Brain microvascular endothelial cell (primary cell): ENCODE results near the gene ZCCHC14.

Experiments used
- DNase-seq: peaks from one replicate; pipeline ENCODE4 v3.0.0-alpha.2; 2020
- H3K27ac ChIP-seq: fragments of 250-450 bp; sonication (Bioruptor Pico); 2 replicates; pipeline ENCODE4 v1.5.1; 2020; ENCODE audit warnings: mild to moderate bottlenecking, moderate library complexity
- H3K27me3 ChIP-seq: fragments of 250-450 bp; sonication (Bioruptor Pico); replicated peaks from 2 replicates; pipeline ENCODE4 v1.5.1; 2020; ENCODE audit warnings: mild to moderate bottlenecking
- H3K36me3 ChIP-seq: fragments of 250-450 bp; sonication (Bioruptor Pico); replicated peaks from 2 replicates; pipeline ENCODE4 v1.5.1; 2020; ENCODE audit warnings: mild to moderate bottlenecking
- H3K4me3 ChIP-seq: 2 replicates; pipeline ENCODE4 v1.5.1; 2011; ENCODE audit warnings: low read depth, mild to moderate bottlenecking, control low read depth, low read length, moderate library complexity
- CTCF ChIP-seq: IDR thresholded peaks from 2 replicates; pipeline ENCODE4 v1.5.1; 2011; ENCODE audit warnings: low read depth, mild to moderate bottlenecking, moderate library complexity, low read length, control low read depth, inconsistent platforms; ENCODE audit errors: missing control alignments
- in situ Hi-C: cut with HindIII; loops from 2 replicates; pipeline ENCODE4 v1.10.0; 2017; ENCODE audit warnings: low sequenced_read_pairs, low pct_ligation_motif_present

Gene ZCCHC14

GRCh38 chr16:87451563-87452210 is 41.1 kb downstream of the ZCCHC14 start:
- no peaks in the 10 kb centered on the region for H3K27me3 ChIP-seq
- in situ Hi-C loops = no loop called here
- H3K4me3 ChIP-seq = no peak overlapping the region
- peaks cover 10% of the 10 kb centered on the region for H3K36me3 ChIP-seq
- no peak for DNase-seq
- H3K27ac ChIP-seq = no peak overlapping the region
- no peak for TF ChIP-seq CTCF

DNA sequence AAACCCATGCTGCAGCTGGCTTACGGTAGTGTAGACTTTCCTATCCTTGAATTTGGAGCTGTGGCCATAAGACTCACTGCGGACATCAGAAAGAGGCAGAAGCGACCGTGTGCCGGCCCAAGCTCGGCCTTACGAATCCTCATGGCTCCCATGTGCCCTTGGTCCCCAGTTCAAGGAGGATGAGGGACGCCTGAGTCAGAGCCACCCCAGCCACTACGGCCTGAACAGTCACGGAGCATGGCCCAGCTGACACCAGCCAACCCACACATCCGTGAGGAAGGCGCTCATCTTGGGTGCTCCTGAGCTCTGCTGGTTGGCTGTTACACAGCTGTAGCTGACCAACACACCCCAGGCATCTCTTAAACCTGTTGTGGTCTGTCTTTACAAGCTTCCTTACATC is 44.0 kb downstream of the ZCCHC14 start:
- Histone ChIP-seq H3K27me3 (no peaks in the 10 kb centered on the region), H3K4me3 (no peak overlapping the region), H3K36me3 (peaks cover 13% of the 10 kb centered on the region), H3K27ac (no peak overlapping the region)
- in situ Hi-C loops = no loop called here
- TF ChIP-seq CTCF = no peak
- no peak for DNase-seq

DNA sequence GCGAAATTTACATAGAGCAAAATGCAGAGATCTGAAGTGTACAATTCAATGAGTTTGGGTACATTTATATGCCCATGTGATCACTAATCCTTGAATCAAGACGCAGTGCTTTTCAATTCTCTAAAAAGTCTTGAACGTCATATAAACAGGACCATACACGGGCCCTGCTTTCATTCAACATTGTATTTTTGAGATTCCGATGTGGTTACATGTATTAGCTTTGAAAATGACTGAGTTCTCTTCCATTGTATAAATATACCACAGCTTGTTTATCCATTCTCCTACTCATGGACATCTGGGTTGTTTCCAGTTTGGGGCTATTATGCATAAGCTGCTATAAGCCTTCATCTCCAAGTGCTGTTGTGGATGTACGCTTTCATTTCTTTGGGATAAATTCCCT is 45.5 kb downstream of the ZCCHC14 start:
- no peak overlapping the region for H3K27ac ChIP-seq
- no peak for TF ChIP-seq CTCF
- no peak for DNase-seq
- no peaks in the 10 kb centered on the region for H3K27me3 ChIP-seq
- H3K36me3 ChIP-seq = peaks cover 9% of the 10 kb centered on the region
- in situ Hi-C loops = no loop called here
- H3K4me3 ChIP-seq = no peak overlapping the region

GRCh38 chr16:87446479-87446878 is 46.3 kb downstream of the ZCCHC14 start:
- no peak overlapping the region for H3K27ac ChIP-seq
- H3K27me3 ChIP-seq = no peaks in the 10 kb centered on the region
- no peak for DNase-seq
- H3K4me3 ChIP-seq = no peak overlapping the region
- H3K36me3 ChIP-seq = peaks cover 9% of the 10 kb centered on the region
- in situ Hi-C loops = no loop called here
- no peak for TF ChIP-seq CTCF

DNA sequence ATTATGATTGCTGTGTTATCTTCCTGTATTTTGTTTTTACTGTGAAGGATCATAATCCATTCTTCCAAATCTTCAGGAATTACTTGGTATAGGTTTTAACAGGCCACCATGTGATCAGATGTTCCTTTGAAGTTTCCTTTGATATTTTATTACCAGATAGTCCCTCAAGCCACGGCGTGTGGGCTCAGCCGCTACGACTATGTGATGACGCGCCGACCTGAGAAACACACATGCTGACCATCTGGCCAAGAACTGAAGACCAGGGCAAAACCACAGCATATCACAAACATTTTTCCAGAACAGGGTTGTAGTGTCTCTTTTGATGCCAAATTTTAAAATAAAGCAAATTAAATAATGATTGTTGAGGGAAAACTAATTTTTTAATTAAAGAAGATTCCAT is 47.3 kb downstream of the ZCCHC14 start:
- no peak for DNase-seq
- TF ChIP-seq CTCF = no peak
- Histone ChIP-seq H3K27ac (no peak overlapping the region), H3K27me3 (no peaks in the 10 kb centered on the region), H3K4me3 (no peak overlapping the region), H3K36me3 (peaks cover 9% of the 10 kb centered on the region)
- in situ Hi-C loops = no loop called here

DNA sequence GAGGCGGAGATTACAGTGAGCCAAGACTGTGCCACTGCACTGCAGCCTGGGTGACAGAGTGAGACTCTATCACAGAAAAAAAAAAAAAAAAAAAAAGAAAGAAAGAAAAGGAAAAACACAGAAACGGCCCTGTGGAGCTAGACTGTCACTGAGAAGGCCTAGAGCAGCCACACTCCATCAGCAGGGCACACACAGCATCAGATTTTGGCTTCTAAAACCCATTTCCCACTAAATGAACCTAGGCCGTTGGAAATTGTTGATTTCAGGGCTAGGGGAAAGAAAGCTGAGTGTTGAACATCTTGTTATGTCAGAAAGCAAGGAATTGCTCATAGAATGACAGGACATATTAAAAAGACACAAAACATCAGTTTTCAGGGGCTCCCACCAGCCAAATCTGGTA is 48.9 kb downstream of the ZCCHC14 start:
- in situ Hi-C loops = no loop called here
- no peak overlapping the region for H3K4me3 ChIP-seq

More for the DNA sequence above, 48.9 kb downstream of the ZCCHC14 start:
- Histone ChIP-seq H3K27ac (no peak overlapping the region), H3K36me3 (peaks cover 9% of the 10 kb centered on the region), H3K27me3 (no peaks in the 10 kb centered on the region)
- DNase-seq = no peak
- no peak for TF ChIP-seq CTCF
